ENCODE measurements around the gene ACSL6. TPM values are rescaled to one million over a fixed set of nuclear protein-coding genes. Genes with fewer than 3 reads are reported as not detected.
A peak's percentile ranks its signal among the peaks of the same experiment; 100 is the strongest.

Gene ACSL6
- total and polyA plus RNA-seq, 2 donors from 2014 or later = 1.4 to 2.1 TPM

DNA sequence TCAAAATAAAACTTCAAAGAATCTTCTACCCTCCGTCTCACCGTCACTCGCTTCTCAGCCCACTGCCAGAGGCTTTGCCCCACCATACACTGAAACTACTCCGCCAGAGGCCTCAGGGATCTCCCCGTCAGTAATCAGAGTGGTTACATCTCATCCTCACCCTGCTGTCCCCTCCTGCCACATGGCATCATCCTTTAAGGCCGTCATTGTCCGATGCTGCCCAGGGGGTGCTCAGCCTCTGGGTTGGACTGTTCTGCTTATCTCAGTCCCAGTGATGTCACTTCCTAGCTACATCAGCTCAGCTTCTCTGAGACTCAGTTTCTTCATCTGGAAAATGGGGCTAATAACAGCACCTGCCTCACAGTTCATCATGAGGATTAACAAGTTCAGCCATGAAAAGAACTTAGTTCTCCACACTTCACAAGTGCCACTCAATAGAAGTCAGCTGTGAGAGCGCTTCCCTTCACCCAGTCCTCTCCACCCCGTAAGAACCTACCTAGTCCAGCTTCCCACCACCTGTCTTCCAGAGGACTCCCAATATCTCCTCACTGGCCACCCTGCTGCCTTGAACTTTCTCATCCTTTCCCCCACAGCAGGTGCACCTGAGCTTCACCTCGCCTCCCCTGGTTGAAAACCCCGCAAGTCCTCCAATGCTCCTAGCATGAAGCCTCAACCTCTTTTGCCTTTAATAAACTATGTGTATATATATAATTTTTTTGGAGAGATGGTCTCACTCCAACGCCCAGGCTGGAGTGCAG, 46.2 kb upstream of the ACSL6 start:
- intact Hi-C loops (cut with DNase I) = no loop called here
- H3K9me3 ChIP-seq (ENCODE audit: control insufficient read depth in 2 of 3, insufficient read depth in 1 of 3, low read length in 3 of 3) = no peaks in the 10 kb centered on the region

DNA sequence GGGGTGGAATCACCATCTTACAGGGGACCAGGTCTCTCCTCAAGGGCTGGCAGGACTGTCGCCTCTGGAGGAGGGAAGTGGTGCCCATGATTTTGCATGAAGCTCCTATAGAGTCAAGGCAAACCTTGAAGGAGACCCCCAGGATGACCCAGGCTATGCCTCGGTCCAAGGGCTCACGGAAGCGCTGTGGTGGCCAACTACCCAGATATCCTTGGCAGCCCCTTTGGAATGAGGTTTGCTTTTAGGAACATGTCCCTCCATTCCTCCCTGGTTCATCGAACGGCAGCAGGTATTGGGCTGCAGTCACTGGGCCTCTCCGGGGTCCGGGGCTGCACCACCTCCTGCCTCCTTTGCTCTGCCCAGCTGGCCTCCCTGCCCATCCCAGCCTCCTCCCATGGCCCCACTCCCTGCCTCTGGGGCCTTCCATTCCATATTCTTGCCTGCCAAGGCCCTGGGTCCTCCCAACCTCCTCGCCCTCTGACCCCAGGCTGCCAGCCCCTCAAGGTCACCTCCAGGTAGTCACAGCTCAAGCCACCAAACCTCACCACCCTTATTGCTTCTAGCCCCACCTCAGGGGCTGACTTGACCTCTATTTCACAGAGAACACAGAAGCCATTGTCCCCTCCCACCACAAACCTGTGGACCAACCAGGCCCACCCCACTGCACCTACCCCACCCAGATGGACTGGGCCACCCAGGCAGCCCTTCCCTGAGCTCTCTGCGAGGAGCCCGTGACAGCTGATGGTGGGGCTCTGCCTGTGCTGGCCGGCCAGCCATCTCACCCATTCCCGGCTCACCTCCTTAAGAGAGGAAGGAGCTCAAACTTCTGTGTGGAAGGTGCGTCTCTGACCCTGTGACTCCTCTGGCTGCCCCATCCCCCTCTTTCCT, 45.4 kb upstream of the ACSL6 start:
- H3K9ac ChIP-seq (ENCODE audit: low read length in 3 of 3) = no peak overlapping the region
- no peak overlapping the region for H3K27ac ChIP-seq (ENCODE audit: low read depth in 2 of 2, low read length in 2 of 2)
- TF ChIP-seq, protein P1, sequence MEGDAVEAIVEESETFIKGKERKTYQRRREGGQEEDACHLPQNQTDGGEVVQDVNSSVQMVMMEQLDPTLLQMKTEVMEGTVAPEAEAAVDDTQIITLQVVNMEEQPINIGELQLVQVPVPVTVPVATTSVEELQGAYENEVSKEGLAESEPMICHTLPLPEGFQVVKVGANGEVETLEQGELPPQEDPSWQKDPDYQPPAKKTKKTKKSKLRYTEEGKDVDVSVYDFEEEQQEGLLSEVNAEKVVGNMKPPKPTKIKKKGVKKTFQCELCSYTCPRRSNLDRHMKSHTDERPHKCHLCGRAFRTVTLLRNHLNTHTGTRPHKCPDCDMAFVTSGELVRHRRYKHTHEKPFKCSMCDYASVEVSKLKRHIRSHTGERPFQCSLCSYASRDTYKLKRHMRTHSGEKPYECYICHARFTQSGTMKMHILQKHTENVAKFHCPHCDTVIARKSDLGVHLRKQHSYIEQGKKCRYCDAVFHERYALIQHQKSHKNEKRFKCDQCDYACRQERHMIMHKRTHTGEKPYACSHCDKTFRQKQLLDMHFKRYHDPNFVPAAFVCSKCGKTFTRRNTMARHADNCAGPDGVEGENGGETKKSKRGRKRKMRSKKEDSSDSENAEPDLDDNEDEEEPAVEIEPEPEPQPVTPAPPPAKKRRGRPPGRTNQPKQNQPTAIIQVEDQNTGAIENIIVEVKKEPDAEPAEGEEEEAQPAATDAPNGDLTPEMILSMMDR (IDR thresholded peaks at IDR 0.05; ENCODE audit: borderline replicate concordance, extremely low read depth, insufficient read depth) = no peak
- H3K36me3 ChIP-seq (ENCODE audit: control insufficient read depth in 2 of 3, insufficient read depth in 3 of 3, low read length in 3 of 3) = no peaks in the 10 kb centered on the region
- intact Hi-C loops (cut with DNase I) = no loop called here
- no peak overlapping the region for H3K4me3 ChIP-seq (ENCODE audit: low read length in 3 of 3)
- H3K4me1 ChIP-seq (ENCODE audit: control insufficient read depth in 2 of 3, insufficient read depth in 2 of 3, low read depth in 1 of 3, low read length in 3 of 3) = no peaks in the 10 kb centered on the region
- DNase-seq (peak in 3 of 5 donors; percentile 7 to 49 (median 26)), FAIRE-seq (no peak)
- no peaks in the 10 kb centered on the region for H3K9me3 ChIP-seq (ENCODE audit: control insufficient read depth in 2 of 3, insufficient read depth in 1 of 3, low read length in 3 of 3)
- H3K27me3 ChIP-seq (ENCODE audit: control insufficient read depth, insufficient read depth, low read length) = no peaks in the 10 kb centered on the region

More for the DNA sequence above, 46.2 kb upstream of the ACSL6 start:
- FAIRE-seq (no peak), DNase-seq (peak in 2 of 5 donors; percentile 16 to 30)
- Histone ChIP-seq H3K9ac (ENCODE audit: low read length in 3 of 3) (no peak overlapping the region), H3K27me3 (ENCODE audit: control insufficient read depth, insufficient read depth, low read length) (no peaks in the 10 kb centered on the region), H3K4me1 (ENCODE audit: control insufficient read depth in 2 of 3, insufficient read depth in 2 of 3, low read depth in 1 of 3, low read length in 3 of 3) (no peaks in the 10 kb centered on the region), H3K4me3 (ENCODE audit: low read length in 3 of 3) (no peak overlapping the region), H3K36me3 (ENCODE audit: control insufficient read depth in 2 of 3, insufficient read depth in 3 of 3, low read length in 3 of 3) (no peaks in the 10 kb centered on the region), H3K27ac (ENCODE audit: low read depth in 2 of 2, low read length in 2 of 2) (no peak overlapping the region)
- TF ChIP-seq, protein P1 (IDR thresholded peaks at IDR 0.05; ENCODE audit: borderline replicate concordance, extremely low read depth, insufficient read depth) = no peak

DNA sequence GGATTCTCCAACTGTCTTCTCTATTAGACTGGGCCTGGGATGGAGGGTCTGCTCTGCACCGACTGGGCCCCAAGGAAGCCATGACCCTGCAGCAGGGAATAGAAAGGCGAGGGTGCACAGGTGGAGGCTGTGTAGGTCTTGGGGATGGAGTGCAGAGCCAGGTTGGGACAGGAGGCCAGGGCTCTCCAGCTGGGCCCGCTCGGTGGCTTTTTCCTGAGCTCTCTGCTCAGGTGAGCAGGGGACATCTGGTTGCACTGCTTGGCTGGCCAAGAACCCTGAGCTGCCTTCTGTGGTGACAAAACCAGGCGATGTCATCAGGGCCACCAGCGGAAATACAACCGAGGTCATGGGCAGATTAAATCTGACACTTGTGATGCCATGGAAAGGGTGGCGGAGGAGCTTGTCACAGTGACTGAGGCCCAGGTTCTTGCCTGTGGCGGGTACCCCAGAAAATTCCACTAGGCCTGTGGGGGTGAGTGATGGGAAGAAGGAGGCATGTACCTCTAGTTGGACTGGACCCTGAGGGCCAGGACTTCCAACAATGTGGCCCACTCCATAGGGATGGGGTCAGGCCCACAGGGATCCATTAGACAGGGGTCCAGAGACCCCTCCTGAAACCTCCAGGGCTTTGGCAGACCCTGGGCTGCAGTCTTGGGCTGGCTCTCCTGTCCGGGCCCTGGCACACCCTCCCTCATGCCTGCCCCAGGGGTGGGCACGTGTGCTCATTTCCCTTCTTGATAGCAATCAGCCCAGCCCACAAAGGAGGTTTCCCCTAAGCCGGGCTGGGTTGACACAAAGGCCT, 44.6 kb upstream of the ACSL6 start:
- no peaks in the 10 kb centered on the region for H3K27me3 ChIP-seq (ENCODE audit: control insufficient read depth, insufficient read depth, low read length)
- FAIRE-seq (no peak), DNase-seq (peak; percentile 8 to 51 (median 17))
- intact Hi-C loops (cut with DNase I) = no loop called here
- no peaks in the 10 kb centered on the region for H3K36me3 ChIP-seq (ENCODE audit: control insufficient read depth in 2 of 3, insufficient read depth in 3 of 3, low read length in 3 of 3)
- H3K9me3 ChIP-seq (ENCODE audit: control insufficient read depth in 2 of 3, insufficient read depth in 1 of 3, low read length in 3 of 3) = no peaks in the 10 kb centered on the region
- no peak overlapping the region for H3K4me3 ChIP-seq (ENCODE audit: low read length in 3 of 3)
- H3K27ac ChIP-seq (ENCODE audit: low read depth in 2 of 2, low read length in 2 of 2) = no peak overlapping the region
- TF ChIP-seq, protein P1 (IDR thresholded peaks at IDR 0.05; ENCODE audit: borderline replicate concordance, extremely low read depth, insufficient read depth) = no peak
- H3K9ac ChIP-seq (ENCODE audit: low read length in 3 of 3) = no peak overlapping the region
- H3K4me1 ChIP-seq (ENCODE audit: control insufficient read depth in 2 of 3, insufficient read depth in 2 of 3, low read depth in 1 of 3, low read length in 3 of 3) = no peaks in the 10 kb centered on the region
